Measurements from ENCODE around the gene RECK. TPM values are rescaled to one million over a fixed set of nuclear protein-coding genes. Genes with fewer than 3 reads are reported as not detected.

The RECK gene
- total and polyA plus RNA-seq, 7 donors, result 1.4 to 8.0 (median 2.0) TPM

- intact Hi-C loops (cut with DNase I), result no loop called here
- DNase-seq (no peak), ATAC-seq (no peak)
- Histone ChIP-seq H3K9me3 (no peaks in the 10 kb centered on the region), H3K4me1 (no peaks in the 10 kb centered on the region), H3K4me3 (no peak overlapping the region), H3K27me3 (ENCODE audit: insufficient read depth in 3 of 3, low read length in 2 of 3) (no peaks in the 10 kb centered on the region), H3K36me3 (ENCODE audit: insufficient read depth in 1 of 2, low read depth in 1 of 2) (peaks cover 3 to 34% of the 10 kb centered on the region in 2 donors), H3K27ac (no peak overlapping the region)
- 96 to 98% (median 97%) methylated on average over 2 of the region's 2 CpGs for WGBS, 3 donors
- no peak for TF ChIP-seq CTCF (IDR thresholded peaks at IDR 0.05)
These were observed 81.5 kb downstream of the RECK start for GRCh38 chr9:36118201-36118600.

DNA sequence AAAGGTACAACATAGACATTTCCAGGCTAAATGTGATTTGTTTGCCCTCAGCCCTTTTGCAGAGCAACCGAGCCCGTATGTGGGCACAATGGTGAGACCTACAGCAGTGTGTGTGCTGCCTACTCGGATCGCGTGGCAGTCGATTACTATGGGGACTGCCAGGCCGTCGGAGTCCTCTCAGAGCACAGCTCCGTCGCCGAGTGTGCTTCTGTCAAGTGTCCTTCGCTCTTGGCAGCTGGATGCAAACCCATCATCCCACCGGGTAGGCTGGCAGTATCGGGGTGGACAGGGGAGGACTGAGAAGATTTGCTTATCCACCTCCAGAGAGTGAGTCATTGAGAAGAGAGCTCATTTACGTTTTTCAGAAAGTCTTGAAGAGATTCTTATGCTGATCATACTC, 82.0 kb downstream of the RECK start:
- Histone ChIP-seq H3K4me1 (no peaks in the 10 kb centered on the region), H3K27ac (no peak overlapping the region), H3K9me3 (no peaks in the 10 kb centered on the region), H3K36me3 (ENCODE audit: insufficient read depth in 1 of 2, low read depth in 1 of 2) (peaks cover 3 to 36% of the 10 kb centered on the region in 2 donors), H3K27me3 (ENCODE audit: insufficient read depth in 3 of 3, low read length in 2 of 3) (no peaks in the 10 kb centered on the region), H3K4me3 (no peak overlapping the region)
- TF ChIP-seq CTCF (IDR thresholded peaks at IDR 0.05), result no peak
- WGBS, 3 donors, result 84 to 85% (median 84%) methylated on average over 15 of the region's 15 CpGs
- DNase-seq (no peak), ATAC-seq (no peak)
- intact Hi-C loops (cut with DNase I), result no loop called here

- no peak overlapping the region for H3K4me3 ChIP-seq
- no peak for TF ChIP-seq CTCF (IDR thresholded peaks at IDR 0.05)
- no peak overlapping the region for H3K27ac ChIP-seq
- H3K27me3 ChIP-seq (ENCODE audit: insufficient read depth in 3 of 3, low read length in 2 of 3), result no peaks in the 10 kb centered on the region
- H3K4me1 ChIP-seq, result no peaks in the 10 kb centered on the region
- WGBS, 3 donors, result 88 to 90% (median 89%) methylated on average over 7 of the region's 7 CpGs
- ATAC-seq (no peak), DNase-seq (no peak)
- peaks cover 3 to 36% of the 10 kb centered on the region in 2 donors for H3K36me3 ChIP-seq (ENCODE audit: insufficient read depth in 1 of 2, low read depth in 1 of 2)
- H3K9me3 ChIP-seq, result no peaks in the 10 kb centered on the region
- intact Hi-C loops (cut with DNase I), result no loop called here
These were observed 82.8 kb downstream of the RECK start for GRCh38 chr9:36119476-36119875.

DNA sequence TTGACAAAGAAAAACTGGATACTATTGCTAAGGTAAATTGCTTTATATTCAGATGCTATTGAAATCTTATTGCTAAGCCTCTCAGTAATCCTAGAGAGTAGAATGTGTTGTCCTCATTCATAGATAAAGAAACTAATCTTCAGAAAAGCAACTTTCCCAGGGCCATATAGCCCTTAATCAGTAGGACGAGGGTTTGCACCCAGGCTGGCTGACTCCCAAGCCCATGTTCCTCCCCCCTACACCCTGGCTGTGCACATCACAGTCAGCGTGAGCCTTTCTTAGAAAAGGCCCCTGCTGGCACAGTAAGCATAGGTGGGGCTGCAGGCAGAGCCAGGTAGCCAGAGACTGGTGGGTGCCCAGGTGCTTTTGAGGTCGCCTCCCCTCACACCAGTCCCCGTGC, 84.0 kb downstream of the RECK start:
- intact Hi-C loops (cut with DNase I), result loop anchor here in 1 of 2 donors (10.0 kb wide), 1 partner anchor 56 kb away; no protein-coding TSS in a partner anchor
- 82 to 89% (median 88%) methylated on average over 4 of the region's 4 CpGs for WGBS, 3 donors
- Histone ChIP-seq H3K27ac (no peak overlapping the region), H3K4me1 (no peaks in the 10 kb centered on the region), H3K9me3 (no peaks in the 10 kb centered on the region), H3K36me3 (ENCODE audit: insufficient read depth in 1 of 2, low read depth in 1 of 2) (peaks cover 3 to 36% of the 10 kb centered on the region in 2 donors), H3K4me3 (no peak overlapping the region), H3K27me3 (ENCODE audit: insufficient read depth in 3 of 3, low read length in 2 of 3) (no peaks in the 10 kb centered on the region)
- no peak for DNase-seq
- ATAC-seq, result no peak
- no peak for TF ChIP-seq CTCF (IDR thresholded peaks at IDR 0.05)

- Histone ChIP-seq H3K9me3 (no peaks in the 10 kb centered on the region), H3K27ac (no peak overlapping the region), H3K4me3 (no peak overlapping the region), H3K36me3 (ENCODE audit: insufficient read depth in 1 of 2, low read depth in 1 of 2) (peaks cover 3 to 34% of the 10 kb centered on the region in 2 donors), H3K4me1 (no peaks in the 10 kb centered on the region), H3K27me3 (ENCODE audit: insufficient read depth in 3 of 3, low read length in 2 of 3) (no peaks in the 10 kb centered on the region)
- intact Hi-C loops (cut with DNase I), result loop anchor here in 1 of 2 donors (10.0 kb wide), 1 partner anchor 57 kb away; no protein-coding TSS in a partner anchor
- 85 to 87% (median 86%) methylated on average over 7 of the region's 7 CpGs for WGBS, 3 donors
- ATAC-seq (no peak), DNase-seq (no peak)
- no peak for TF ChIP-seq CTCF (IDR thresholded peaks at IDR 0.05)
These were observed 85.3 kb downstream of the RECK start for GRCh38 chr9:36121971-36122370.

All from psoas muscle (tissue), 8 donors.